Measurements from ENCODE around the gene IL4. TPM values are rescaled to one million over a fixed set of nuclear protein-coding genes. Genes with fewer than 3 reads are reported as not detected.

IL4 gene
- total RNA-seq, 2 experiments from 2014 or later, result 1.8 TPM; not detected in 1

DNA sequence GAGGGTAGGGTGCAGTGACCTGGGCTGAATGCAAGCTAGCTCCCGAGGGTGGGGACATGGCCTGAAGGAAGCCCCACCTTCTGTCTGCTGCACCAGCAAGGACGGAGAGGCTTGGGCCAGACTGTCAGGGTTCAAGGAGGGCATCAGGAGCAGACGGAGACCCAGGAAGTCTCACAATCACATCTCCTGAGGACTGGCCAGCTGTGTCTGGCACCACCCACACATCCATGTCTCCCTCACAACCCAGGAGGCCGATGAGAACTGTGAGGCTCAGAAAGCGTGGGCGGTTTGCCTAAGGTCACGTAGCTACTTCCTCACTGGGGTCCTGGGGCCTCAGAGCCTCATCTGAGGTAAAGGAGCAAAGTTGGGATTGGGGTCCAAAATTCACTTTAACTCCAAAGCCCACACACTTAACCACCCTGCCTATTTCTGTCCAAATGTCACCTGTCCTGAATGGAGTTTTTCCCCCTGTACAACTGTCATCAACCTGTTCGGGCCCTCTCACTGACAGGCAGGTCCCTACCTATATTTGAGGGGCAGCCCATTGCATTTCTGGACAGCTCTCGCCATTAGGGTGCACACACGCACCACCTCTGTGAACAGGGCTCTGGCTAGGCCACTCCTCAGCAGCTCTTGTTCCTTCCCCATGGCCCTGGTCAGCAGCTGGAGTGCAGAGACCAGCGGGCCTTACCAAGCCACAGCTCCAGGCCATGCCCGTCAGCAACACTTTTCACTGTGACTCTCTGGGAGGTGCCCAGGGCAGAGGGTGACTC, 12.4 kb upstream of the IL4 start:
- no peaks in the 10 kb centered on the region for H3K36me3 Mint-ChIP-seq
- ATAC-seq (ENCODE audit: low read depth) (no peak), DNase-seq (no peak)
- H3K4me1 Mint-ChIP-seq, result peaks cover 44% of the 10 kb centered on the region
- H3K27ac Mint-ChIP-seq, result peak overlapping the region; percentile 8
- no peaks in the 10 kb centered on the region for H3K27me3 Mint-ChIP-seq
- no peak overlapping the region for H3K4me3 Mint-ChIP-seq
- POLR2A ChIA-PET, result no interaction called here
- H3K9me3 Mint-ChIP-seq, result no peaks in the 10 kb centered on the region

DNA sequence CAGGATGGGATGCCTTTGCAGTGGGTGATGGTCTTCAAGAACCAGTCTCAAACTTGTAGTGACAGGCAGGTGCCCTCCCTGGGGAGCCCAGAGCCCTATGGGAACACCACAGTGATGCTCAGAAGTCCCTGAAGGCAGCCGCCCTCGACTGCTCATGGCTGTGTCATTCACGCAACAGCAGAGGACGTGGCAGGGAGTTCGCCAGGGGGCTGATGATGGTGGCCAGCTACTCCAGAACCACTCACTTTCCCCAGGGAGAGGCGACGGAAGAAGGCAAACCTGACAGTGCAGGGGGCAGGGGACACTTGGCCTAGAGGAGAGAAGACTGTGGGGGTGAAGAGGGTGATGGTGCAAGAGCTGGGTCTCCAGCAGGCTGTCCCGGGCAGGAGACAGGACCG, 11.8 kb upstream of the IL4 start:
- H3K27me3 Mint-ChIP-seq, result no peaks in the 10 kb centered on the region
- no peaks in the 10 kb centered on the region for H3K36me3 Mint-ChIP-seq
- H3K27ac Mint-ChIP-seq, result no peak overlapping the region
- H3K4me1 Mint-ChIP-seq, result peaks cover 44% of the 10 kb centered on the region
- H3K9me3 Mint-ChIP-seq, result no peaks in the 10 kb centered on the region
- POLR2A ChIA-PET, result no interaction called here
- no peak overlapping the region for H3K4me3 Mint-ChIP-seq
- ATAC-seq (ENCODE audit: low read depth) (no peak), DNase-seq (no peak)

DNA sequence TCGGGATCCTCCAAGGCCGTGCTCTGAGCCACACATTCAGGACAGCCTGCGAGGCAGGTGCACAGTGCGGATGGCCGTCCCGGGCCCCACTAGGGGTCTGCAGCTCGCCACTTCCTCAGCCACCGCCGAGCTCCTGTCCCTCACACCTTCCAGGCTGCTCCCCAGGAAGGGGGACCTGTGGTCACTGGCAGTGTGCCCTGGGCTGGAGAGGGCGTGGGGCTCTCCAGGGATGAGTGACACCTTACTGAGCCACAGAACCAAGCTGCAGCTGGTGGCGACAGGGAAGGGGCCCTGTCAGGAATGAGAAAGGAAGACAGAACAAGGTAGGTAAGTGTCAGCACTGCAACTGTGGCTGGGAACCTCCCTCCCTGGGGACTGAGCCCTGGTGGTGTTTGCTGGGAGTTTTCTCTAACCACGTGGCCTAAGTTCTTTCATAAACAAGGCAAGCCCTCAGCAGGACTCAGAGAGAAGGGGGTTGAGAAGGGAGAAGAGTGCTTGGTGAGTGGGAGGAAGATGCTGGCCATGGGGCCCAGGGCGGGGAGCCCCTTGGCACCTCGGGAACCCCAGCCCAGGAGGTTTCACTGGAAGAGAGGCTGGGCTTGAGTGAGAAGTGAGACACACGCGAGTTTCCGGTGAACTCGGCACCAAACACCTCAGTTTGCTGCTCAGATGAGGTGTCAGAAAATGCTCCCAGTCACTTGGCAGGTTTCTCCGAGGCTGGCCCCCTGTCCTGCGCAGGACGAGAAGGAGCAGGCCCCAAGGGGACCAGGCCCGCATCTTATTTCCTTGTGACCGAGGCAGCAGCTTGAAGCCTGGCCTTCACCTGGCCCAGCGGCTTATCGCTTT, 10.6 kb upstream of the IL4 start:
- H3K27me3 Mint-ChIP-seq, result no peaks in the 10 kb centered on the region
- no peak for DNase-seq
- POLR2A ChIA-PET, result no interaction called here
- H3K27ac Mint-ChIP-seq, result peak overlapping the region; percentile 68
- no peaks in the 10 kb centered on the region for H3K9me3 Mint-ChIP-seq
- no peak overlapping the region for H3K4me3 Mint-ChIP-seq
- H3K36me3 Mint-ChIP-seq, result no peaks in the 10 kb centered on the region
- peak; percentile 46 for ATAC-seq (ENCODE audit: low read depth)
- peaks cover 42% of the 10 kb centered on the region for H3K4me1 Mint-ChIP-seq

DNA sequence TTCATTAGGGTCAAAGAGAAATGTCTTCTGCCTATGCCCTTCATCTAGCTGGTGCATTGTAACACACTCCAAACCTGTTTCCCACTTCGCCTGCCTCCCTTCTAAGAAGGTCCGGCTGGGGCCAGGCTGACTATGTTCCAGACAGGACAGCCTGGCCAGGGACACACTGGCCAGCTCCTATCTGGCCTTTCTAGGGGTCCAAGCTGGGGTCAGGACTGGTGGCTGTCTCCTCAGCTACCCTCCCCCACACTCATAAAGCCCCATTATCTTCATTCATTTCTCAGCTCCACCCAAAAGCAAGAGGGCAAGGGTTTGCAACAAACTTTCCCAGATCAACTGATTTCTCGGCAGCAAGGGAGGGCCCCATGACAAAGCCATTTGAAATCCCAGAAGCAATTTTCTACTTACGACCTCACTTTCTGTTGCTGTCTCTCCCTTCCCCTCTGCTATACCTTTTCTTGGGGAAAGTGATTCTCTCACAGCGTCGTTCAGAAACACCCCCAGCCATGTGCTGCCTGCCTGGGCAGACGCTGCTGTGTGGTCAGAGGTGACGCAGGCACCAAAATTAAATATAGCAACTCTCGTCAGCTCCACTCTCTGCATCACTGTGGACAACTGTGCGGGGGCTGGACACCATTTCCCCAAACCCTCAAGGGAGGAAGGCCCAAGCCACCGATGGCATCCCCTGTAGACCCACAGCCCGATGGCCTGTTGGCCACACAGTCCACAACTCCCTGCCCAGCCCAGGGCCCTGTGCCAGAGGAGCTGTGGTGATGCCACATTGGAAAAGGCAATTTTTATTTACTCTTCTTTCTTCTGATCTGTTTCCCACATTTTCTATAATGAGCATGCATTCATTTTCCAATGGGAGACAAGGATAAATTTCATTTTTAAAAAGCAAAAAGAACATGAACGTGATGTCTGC, 9.8 kb upstream of the IL4 start:
- Mint-ChIP-seq H3K4me3 (no peak overlapping the region), H3K9me3 (no peaks in the 10 kb centered on the region), H3K36me3 (no peaks in the 10 kb centered on the region), H3K27ac (peak overlapping the region; percentile 43), H3K27me3 (no peaks in the 10 kb centered on the region), H3K4me1 (peaks cover 38% of the 10 kb centered on the region)
- ATAC-seq (ENCODE audit: low read depth), result no peak
- no peak for DNase-seq
- POLR2A ChIA-PET, result no interaction called here

DNA sequence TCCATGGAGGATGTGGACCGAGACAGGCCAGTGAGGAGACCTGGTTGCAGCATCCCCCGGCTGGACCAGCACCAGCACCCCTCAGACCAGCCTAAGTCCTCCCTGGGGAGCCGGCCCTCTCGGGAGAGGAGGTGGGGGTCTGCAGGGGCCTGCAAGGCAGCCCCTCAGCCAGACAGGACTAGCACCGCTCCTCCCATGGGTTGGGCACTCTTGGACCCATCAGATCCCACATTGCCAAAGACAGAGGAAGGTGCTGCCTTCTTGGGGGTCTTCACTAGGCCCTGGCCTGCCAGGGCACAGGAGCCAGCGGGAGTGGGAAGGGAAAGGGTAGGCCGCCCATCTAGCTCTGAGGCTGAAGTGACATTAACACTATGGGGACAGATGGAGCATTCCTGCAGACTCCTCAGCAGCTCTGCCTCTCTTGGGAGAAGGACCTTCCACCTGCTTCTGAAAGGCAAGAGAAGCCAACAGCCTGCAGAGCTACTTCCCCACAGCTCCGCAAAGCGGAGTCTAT, 9.0 kb upstream of the IL4 start:
- H3K36me3 Mint-ChIP-seq, result no peaks in the 10 kb centered on the region
- POLR2A ChIA-PET, result no interaction called here
- no peaks in the 10 kb centered on the region for H3K9me3 Mint-ChIP-seq
- H3K4me1 Mint-ChIP-seq, result peaks cover 38% of the 10 kb centered on the region
- no peak overlapping the region for H3K27ac Mint-ChIP-seq
- H3K27me3 Mint-ChIP-seq, result no peaks in the 10 kb centered on the region
- no peak overlapping the region for H3K4me3 Mint-ChIP-seq
- no peak for DNase-seq
- no peak for ATAC-seq (ENCODE audit: low read depth)

DNA sequence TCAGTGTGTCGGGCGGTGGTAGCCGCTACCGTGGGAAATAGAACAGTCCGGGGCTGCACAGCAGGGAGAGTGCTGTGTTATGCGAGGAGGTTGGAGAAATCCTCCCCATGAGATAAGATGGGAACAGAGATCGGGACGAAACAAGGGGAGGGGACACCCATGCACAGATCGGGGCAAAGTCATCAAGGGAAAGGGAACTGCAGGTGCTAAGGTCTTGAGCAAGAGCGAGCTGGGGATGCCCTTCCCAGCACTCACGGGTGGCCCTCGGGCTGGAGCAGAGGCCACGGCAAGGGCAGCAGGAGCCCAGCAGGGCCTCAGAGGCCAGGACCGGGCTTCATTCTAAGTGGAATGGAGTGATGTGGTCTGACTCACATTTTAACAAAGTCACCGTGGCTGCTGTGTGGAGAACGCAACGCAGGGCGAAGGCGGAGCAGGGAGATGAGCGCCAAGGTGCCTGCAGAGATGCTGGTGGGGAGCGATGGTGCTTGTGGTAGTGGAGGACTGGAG, 8.2 kb upstream of the IL4 start:
- Mint-ChIP-seq H3K9me3 (no peaks in the 10 kb centered on the region), H3K27me3 (no peaks in the 10 kb centered on the region), H3K4me3 (no peak overlapping the region), H3K27ac (no peak overlapping the region), H3K36me3 (no peaks in the 10 kb centered on the region), H3K4me1 (peaks cover 38% of the 10 kb centered on the region)
- no peak for DNase-seq
- POLR2A ChIA-PET, result no interaction called here
- ATAC-seq (ENCODE audit: low read depth), result no peak

DNA sequence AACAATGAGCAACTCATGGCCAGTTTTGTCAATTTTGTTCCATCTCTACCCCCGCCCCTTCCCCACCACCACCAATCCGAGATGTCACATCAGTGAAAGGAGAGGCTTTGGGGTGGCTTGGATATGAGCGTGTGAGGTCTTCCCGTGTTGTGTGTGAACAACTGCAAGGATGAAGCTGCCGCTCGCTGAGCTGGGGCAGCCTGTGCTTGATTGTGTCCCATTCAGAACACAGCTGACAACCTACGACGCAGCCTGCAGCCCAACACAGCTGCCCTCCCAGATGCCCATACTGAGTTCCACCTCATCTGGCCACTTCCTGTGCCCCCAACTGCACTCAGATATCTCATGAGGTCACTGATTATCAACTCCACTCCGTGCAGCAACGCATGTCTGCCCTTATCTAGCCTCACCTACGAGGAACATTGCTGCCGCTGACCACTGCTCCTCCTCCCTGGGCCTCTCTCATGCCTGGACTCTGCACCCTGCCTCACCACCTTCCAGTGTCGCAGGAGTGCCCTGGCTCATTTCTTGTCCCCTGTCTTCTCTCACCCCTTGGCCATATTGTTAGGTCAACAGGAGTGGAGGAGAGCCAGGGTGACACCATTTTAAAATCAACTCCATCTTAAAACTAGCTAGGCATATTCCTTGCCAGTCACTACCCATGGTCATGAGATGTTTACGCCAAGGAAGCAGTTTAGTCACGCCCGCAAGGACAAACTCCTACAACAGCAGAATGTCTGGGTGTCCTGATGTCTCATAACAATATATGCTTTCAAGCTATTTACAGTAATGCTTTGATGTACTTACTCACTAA, 7.3 kb upstream of the IL4 start:
- peaks cover 35% of the 10 kb centered on the region for H3K4me1 Mint-ChIP-seq
- no peaks in the 10 kb centered on the region for H3K36me3 Mint-ChIP-seq
- H3K9me3 Mint-ChIP-seq, result no peaks in the 10 kb centered on the region
- no peak for DNase-seq
- no peak overlapping the region for H3K4me3 Mint-ChIP-seq
- POLR2A ChIA-PET, result interaction anchor here (1.1 kb wide), 1 partner anchor 71 kb away, joined by 3 read pairs; the partner anchor contains the start of gene KIF3A
- ATAC-seq (ENCODE audit: low read depth), result no peak
- H3K27ac Mint-ChIP-seq, result peak overlapping the region; percentile 62
- no peaks in the 10 kb centered on the region for H3K27me3 Mint-ChIP-seq

DNA sequence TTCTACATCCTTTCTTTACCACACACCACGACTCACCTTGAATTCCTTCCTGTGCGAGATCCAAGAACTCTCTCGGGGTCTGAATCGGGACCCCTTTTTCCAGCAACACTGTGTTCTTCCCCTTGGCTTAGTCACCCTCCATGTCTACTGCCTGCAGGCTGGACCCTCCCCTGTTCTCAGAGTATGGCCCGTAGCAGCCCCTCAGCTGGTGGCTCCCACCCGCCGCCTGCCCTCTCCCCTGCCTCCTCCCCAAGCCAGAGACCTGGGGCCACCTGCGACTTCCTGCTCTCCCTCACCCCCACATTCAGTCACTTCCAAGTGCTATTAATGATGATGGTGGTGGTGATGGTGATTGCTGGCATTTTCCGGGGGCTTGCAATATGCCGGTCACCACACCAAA, 6.5 kb upstream of the IL4 start:
- POLR2A ChIA-PET, result interaction anchor here (1.1 kb wide), 1 partner anchor 70 kb away, joined by 3 read pairs; the partner anchor contains the start of gene KIF3A
- no peaks in the 10 kb centered on the region for H3K9me3 Mint-ChIP-seq
- DNase-seq (no peak), ATAC-seq (ENCODE audit: low read depth) (no peak)
- H3K27ac Mint-ChIP-seq, result peak overlapping the region; percentile 1
- H3K4me1 Mint-ChIP-seq, result peaks cover 29% of the 10 kb centered on the region
- no peaks in the 10 kb centered on the region for H3K27me3 Mint-ChIP-seq
- H3K36me3 Mint-ChIP-seq, result no peaks in the 10 kb centered on the region
- no peak overlapping the region for H3K4me3 Mint-ChIP-seq

DNA sequence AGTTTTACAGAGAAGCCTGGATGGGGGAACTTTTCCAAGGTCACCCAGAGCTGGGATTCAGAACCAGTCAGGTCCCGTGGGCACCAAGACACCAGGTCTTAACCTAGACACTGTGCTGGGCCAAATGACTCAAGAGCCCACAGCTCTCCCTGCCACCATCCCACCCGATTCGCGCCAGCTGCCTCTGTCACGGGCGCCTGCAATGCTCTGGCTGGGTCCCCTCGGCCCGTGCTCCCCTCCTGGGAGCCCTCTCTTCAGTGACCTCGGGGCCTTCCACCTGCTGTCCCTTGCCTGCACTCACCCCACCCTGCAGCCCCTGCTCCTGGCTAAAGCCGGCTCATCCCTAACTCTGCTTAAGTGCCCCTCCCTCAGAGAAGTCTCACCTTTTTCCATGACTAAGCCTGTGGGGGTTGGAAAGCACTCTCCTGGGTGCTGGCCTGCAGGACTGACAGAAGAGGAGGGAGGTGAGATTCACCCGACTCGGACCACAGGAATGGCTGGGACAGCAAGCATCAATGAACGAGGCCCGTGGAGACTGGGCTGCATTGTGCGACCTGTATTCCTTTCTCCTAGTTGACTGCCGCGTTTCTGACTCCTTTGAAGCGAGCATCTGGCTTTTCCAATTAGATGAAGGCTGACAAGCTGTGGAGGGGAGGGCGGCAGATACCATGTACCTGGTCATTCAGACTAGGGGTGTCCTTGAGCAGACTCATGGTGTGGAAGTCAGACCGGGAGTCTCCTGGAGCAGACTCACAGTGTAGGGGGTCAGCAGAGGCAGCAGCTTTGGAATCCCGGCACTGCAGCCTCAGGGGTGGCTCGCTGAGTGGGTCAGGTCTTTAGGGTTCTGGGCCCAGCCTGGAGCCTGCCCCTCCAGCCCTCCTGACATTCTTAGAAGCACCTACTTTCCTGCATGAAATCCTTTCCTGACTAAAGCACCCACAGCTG, 5.8 kb upstream of the IL4 start:
- Mint-ChIP-seq H3K27me3 (no peaks in the 10 kb centered on the region), H3K36me3 (no peaks in the 10 kb centered on the region), H3K9me3 (no peaks in the 10 kb centered on the region), H3K4me3 (no peak overlapping the region), H3K4me1 (peaks cover 24% of the 10 kb centered on the region), H3K27ac (peak overlapping the region; percentile 26)
- DNase-seq, result no peak
- POLR2A ChIA-PET, result no interaction called here
- ATAC-seq (ENCODE audit: low read depth), result no peak

DNA sequence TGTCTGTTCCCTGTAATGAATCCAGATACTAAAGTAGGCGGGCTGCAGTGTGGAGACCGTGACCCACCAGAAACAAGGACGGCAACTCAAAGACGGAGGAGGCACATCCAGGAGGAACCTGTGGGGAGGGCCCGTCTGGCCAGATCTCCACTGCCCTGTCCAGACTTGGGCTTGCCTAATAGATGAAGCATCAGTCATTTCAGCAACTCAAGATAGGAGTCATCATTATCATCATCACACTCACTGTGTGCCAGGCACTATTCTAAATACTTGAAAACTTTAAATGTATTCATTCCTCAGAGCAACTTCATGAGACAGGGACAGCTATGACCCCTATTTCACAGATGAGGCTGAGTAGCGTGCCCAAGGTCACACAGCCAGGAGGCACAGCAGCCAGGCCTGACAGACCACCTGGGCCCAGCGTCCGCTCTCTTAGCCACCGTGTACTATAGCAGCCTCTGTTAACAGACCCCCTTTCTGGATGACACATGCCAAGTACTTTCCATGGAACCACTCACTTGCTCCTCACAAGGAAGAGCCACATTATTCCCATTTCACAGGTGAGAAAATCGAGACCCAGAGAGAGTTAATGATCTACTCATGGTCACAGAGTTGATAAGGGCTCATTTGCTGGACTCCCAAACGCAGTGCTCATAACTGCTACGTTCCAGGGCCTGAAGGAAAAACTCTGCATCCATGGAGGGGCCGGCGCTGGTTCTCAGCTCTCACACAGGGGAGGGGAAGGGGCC, 4.9 kb upstream of the IL4 start:
- Mint-ChIP-seq H3K36me3 (no peaks in the 10 kb centered on the region), H3K9me3 (no peaks in the 10 kb centered on the region), H3K4me1 (peaks cover 21% of the 10 kb centered on the region), H3K4me3 (no peak overlapping the region), H3K27ac (no peak overlapping the region), H3K27me3 (no peaks in the 10 kb centered on the region)
- DNase-seq (no peak), ATAC-seq (ENCODE audit: low read depth) (no peak)
- POLR2A ChIA-PET, result no interaction called here

DNA sequence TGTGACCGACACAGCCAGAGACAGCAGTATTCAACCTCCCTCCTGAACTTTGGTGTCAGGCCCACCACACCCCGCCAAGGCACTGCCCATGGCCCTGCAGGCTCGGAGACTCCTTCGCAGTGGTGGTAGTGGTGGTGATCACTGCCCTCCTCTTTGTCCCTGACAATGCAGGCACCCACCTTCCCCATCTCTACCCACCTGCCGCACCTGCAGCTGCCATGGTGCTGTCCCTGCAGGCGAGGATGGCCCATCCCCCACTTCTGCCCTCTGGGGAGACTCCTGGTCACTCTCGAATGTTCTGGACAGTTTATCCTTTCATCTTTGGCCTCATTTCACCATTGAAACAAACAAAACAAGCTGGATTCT, 4.4 kb upstream of the IL4 start:
- Mint-ChIP-seq H3K4me3 (no peak overlapping the region), H3K9me3 (no peaks in the 10 kb centered on the region), H3K36me3 (no peaks in the 10 kb centered on the region), H3K4me1 (peaks cover 22% of the 10 kb centered on the region), H3K27ac (no peak overlapping the region), H3K27me3 (no peaks in the 10 kb centered on the region)
- ATAC-seq (ENCODE audit: low read depth) (no peak), DNase-seq (no peak)
- POLR2A ChIA-PET, result no interaction called here

All from activated naive CD8-positive, alpha-beta T cell treated with anti-CD3 and anti-CD28 coated beads, Interleukin-2, amount 10 ng/mL, durations not matched to agents 7 days and 5 days (primary cell).